CD4-positive, alpha-beta T cell treated with Interleukin-4 for 4 hours (primary cell): Measurements from ENCODE around the gene SIMC1.
A peak's percentile ranks its signal among the peaks of the same experiment; 100 is the strongest.

Experiments used
- DNase-seq: peaks from one replicate; pipeline ENCODE4 v3.0.0-alpha.2; 2020

The SIMC1 gene

DNA sequence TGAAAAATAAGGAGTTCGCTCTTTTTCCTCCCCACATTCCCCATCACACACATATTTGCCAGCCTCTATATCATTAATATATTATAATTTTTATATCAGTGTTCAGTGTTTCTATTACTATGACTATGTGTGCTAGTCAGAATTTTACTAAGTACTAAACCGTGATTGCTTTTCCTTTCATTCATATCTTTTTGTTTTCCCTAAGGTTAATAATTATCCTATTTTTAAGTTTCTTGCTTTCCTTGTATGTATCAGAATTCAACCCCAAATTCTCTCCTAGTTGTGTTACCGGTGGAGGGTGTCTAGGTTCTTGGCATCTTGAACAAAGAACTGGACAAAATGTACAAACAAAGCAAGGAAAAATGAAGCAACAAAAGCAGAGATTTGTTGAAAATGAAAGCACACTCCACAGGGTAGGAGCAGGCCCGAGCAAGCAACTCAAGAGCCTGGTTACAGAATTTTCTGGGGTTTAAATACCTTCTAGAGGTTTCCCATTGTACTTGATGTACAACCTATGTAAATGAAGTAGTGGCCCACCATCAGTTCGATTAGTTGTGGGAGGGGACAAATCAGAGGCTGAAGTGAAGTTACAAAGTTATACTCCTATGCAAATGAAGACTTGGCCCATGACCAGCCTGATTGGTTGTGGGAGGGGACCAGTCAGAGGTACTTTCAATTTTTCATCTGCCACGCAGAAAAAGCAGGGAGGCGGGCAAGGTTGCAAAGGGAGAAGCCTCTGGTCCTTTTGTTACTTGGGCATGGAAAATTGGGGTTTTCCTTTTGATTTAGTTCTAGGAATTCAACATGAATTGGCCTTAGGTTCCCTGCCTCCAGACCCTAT lies 79.5 kb downstream of the SIMC1 start:
- no peak for DNase-seq

DNA sequence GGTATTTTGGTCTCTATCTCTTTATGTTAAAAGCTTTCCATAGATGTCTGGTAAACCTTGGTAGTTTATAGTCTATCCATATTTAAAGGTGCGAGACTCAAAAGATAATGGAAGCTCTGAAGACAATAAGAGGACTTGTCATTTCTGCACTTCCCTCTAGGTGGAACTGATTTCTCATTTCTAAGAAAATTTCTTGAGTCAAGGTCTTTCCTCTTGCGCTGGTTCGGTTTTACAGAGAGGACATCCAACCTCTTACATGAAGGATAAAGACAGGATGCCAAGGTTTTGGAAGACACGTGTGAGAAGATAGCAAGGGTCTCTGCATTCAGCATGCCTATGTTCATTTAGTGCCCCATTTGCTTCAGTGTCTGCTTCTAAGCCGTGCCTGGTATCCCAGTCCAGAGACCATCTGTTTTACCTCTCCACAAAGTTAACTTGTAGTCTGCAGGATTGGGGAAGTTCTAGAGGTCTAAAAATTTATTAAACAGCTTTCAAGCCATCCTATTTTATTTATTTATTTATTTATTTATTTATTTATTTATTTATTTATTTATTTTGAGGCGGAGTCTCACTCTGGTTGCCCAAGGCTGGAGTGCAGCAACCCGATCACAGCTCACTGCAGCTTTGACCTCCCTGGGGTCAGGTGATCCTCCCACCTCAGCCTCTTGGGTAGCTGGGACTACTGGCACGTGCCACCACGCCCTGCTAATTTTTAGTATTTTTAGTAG lies 81.8 kb downstream of the SIMC1 start:
- no peak for DNase-seq

DNA sequence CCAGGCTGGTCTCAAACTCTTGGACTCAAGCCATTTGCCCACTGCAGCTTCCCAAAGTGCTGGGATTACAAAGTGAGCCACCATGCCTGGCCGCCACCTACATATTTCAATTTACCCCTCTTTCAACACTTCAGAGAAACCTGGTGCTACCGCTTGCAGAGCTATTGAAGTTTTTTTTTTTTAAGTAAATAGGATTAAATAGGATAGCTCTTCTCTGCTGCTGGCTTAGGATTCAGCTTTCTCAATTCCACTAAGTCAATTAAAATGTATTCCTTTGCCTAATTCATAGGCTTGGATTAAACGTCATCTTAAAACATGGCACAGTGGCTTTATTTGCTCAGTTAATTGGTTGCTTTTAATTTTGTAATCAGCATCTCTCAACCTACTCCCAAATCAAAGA lies 82.4 kb downstream of the SIMC1 start:
- no peak for DNase-seq

- DNase-seq = no peak
Measured at GRCh38 chr5:176334031-176334770, 96.0 kb downstream of the SIMC1 start.

GRCh38 chr5:176337913-176338312 lies 99.7 kb downstream of the SIMC1 start:
- DNase-seq = no peak

GRCh38 chr5:176339304-176339703 lies 101.1 kb downstream of the SIMC1 start:
- no peak for DNase-seq

DNA sequence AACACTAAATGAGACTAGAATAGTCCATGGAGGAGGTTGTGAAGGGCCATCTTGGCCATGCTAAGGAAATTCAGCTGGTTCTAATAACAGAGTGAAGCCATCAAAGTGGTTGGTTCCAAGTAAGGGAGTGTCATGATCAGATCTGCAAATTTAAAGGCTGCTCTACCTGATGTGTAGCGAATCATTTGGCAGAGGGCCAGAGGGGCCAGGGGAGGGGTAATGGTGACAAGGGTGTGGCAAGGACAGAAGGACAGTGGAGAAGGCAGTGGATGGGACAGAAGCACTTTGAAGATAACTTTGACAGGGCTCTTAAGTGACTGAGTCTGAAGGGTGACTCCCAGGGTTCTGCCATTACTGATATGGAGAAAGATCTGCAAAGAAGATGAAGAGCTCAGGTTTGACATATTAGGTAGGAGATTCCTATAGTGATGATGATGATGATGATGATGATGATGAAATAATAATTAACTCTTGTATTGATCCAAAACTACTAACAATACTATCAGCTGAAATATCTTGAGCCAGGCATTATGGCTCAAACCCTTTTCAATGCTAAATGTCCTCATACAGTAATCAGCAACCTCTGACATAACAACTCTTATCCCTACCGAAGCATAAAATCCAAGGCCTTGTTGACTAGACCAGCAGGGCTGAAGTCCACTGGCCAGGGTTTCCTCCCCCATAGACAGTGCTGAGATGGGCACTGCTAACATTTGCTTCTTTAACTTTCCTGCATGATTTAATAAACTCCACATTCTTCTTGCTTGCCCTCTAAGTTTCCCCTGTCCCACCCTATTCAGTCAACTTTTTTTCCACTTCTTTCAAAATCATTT lies 103.3 kb downstream of the SIMC1 start:
- no peak for DNase-seq

- no peak for DNase-seq
Measured at GRCh38 chr5:176342158-176342483, 103.9 kb downstream of the SIMC1 start.

GRCh38 chr5:176342766-176343458 lies 104.7 kb downstream of the SIMC1 start:
- no peak for DNase-seq

GRCh38 chr5:176350416-176350815 lies 112.2 kb downstream of the SIMC1 start:
- no peak for DNase-seq

DNA sequence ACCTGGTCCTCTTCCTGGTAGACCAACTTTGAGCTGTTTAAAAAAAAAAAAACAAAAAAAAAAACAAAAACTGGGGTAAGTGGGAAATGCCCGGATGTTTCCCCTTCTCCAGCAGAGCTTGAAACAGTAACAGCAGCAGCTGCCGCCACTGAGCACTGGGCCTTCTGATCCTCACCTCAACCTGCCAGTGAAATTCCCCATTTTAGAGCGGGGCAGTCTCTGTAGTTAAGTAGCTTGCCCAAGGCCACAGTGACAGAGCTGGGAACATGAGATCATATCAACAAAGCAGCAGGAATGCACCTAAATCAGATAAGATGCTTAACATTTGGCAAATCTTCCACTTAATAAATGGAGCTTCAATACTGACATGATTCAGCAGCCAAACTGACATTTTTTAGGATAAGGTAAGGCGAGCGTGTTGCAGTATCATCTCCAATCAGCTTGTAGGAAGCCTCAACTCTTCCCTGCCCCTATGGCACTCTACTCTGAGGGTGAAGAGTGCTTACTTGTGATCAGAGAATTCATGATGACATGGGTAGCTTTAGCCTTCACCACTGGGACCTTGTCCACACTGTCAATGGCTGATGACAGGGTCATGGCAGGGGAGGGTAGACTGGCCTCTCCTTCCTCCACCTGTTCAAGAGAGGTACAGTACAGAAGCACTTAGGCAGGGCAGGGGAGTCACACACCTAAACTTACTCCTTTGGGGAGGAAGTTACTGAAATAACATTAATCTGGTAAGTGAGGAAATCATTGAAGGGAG lies 114.1 kb downstream of the SIMC1 start:
- DNase-seq = no peak

GRCh38 chr5:176353533-176353932 lies 115.3 kb downstream of the SIMC1 start:
- DNase-seq = no peak

DNA sequence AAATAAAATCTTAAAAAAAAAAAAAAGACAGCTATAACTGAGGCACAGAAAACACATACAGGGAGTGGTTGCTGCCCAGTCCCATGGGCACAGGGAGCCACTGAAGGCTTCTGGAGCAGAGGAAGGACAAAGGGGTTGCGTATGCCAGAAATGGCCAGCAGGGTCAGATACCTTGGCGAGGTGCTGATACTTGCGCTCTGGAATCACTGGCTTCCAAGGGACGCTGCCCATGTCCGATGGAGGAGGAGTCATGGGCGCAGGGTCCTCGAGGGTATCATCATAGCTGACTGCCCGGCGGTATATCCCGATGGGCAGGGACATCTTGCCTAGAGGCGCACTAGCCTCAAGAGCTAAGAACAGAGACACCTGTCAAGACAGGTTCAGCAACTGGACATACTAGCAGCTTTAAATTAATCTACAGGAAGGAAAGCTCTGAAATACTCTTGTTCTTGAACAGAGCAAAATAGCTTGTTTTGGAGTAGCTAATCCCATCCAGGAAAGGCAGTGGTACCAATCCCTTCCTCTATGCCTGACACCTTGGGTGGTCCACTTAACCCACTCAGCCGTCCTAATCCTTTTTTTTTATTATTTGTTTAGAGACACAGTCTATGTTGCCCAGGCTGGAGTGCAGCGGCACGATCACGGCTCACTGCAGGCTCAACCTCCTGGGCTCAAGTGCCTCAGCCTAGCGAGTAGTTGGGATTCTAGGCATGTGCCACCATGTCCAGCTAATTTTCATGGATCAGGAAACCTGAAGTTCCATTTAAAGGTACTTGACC lies 117.4 kb downstream of the SIMC1 start:
- no peak for DNase-seq

DNA sequence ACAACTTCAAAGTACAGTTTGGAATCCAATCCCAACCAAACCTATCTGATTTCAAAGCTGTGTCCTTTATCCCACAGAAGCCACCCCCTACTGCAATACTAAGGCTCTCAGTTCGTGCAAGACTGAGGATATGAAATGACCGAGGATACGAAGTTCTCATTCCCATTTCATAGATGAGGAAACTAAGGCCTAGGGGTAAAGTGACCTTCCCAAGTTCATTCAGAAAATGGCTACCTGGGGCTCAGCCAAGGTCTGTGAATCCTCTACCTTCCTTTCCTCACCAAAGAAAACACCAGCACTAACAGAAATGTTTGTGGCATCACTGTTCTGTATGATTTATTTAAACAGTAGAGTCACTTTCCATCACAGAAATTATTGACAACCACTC lies 117.9 kb downstream of the SIMC1 start:
- no peak for DNase-seq

- DNase-seq = peak; percentile 16
Measured at GRCh38 chr5:176359658-176360057, 121.4 kb downstream of the SIMC1 start.

GRCh38 chr5:176360894-176361436 lies 122.7 kb downstream of the SIMC1 start:
- no peak for DNase-seq

GRCh38 chr5:176361437-176362232 lies 123.4 kb downstream of the SIMC1 start, which contains the start of gene KIAA1191:
KIAA1191 (minus strand) TSS chr5:176361764; CDS start chr5:176359508, 2,256 bp downstream.
- peak; percentile 95 for DNase-seq

GRCh38 chr5:176362233-176362490 lies 123.9 kb downstream of the SIMC1 start:
- DNase-seq = no peak

DNA sequence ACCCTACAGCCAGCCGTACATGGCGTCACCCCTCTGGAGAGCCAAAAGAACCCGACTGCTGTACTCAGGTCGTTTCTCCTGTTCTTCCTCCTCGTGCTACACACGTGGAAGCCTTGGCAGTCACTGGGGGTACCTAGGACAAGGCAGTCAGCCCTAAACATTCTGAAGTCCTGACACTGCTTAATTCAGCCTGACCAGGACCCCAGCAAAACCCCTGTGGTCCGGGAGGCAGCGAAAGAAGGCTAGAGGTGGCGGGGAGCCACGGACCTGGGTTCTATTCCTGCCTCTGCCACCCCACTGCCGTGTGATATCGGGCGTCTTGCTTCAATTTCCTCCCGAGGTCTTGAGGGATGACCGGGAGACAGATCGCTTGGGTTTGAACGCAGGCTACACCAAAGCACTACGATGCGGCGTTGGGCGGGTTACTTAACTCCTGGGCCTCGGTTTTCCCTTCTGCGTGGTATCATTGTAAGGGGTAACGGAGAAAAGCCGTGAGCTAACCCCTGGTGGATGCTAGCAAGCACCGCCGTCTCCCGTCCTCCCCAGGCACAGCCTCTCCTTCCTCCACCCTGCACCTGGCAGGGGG lies 126.6 kb downstream of the SIMC1 start:
- no peak for DNase-seq
